HepG2 (cell line): Measurements from ENCODE around the gene MAST1. TPM values are rescaled to one million over a fixed set of nuclear protein-coding genes. Genes with fewer than 3 reads are reported as not detected.
A peak's percentile ranks its signal among the peaks of the same experiment; 100 is the strongest.

Experiments
- ADNP ChIP-seq: sonication (generic); formaldehyde crosslinking; IDR thresholded peaks from 2 replicates; pipeline ENCODE4 v1.4.0; 2020; ENCODE audit warnings: missing genetic modification reagents
- BCL6 ChIP-seq: IDR thresholded peaks from 2 replicates; pipeline ENCODE4 v1.6.1; 2016; ENCODE audit warnings: missing genetic modification reagents, missing compliant biosample characterization
- E2F2 ChIP-seq: sonication (generic); formaldehyde crosslinking; IDR thresholded peaks from 2 replicates; pipeline ENCODE4 v1.4.0; 2020; ENCODE audit warnings: missing genetic modification reagents, borderline replicate concordance
- HCFC1 ChIP-seq: fragments of 150-350 bp; IDR thresholded peaks from 2 replicates; pipeline ENCODE4 v1.6.1; 2014; ENCODE audit warnings: low read depth, low read length
- HNRNPH1 ChIP-seq: fragments of 200-400 bp; formaldehyde crosslinking; optimal IDR thresholded peaks from 2 replicates; pipeline ENCODE3; 2017; ENCODE audit warnings: mild to moderate bottlenecking, low read depth, low read length
- MEIS1 ChIP-seq: sonication (generic); formaldehyde crosslinking; IDR thresholded peaks from 2 replicates; pipeline ENCODE4 v1.9.0; 2021; ENCODE audit warnings: mild to moderate bottlenecking, missing genetic modification reagents, moderate library complexity, borderline replicate concordance
- PITX1 ChIP-seq: sonication (generic); formaldehyde crosslinking; IDR thresholded peaks from 2 replicates; pipeline ENCODE4 v1.5.1; 2020; ENCODE audit warnings: mild to moderate bottlenecking, missing genetic modification reagents
- PPARG ChIP-seq: conservative IDR thresholded peaks from 2 replicates; pipeline ENCODE4 v1.6.1; 2016; ENCODE audit warnings: missing biosample characterization, missing genetic modification reagents
- PTBP1 ChIP-seq: fragments of 200-400 bp; formaldehyde crosslinking; IDR thresholded peaks from 2 replicates; pipeline ENCODE4 v1.6.1; 2018; ENCODE audit warnings: low read length, low read depth; ENCODE audit not compliant: poor library complexity, severe bottlenecking
- RFXANK ChIP-seq: IDR thresholded peaks from 2 replicates; pipeline ENCODE4 v1.6.1; 2016
- STAT6 ChIP-seq: sonication (generic); formaldehyde crosslinking; IDR thresholded peaks from 2 replicates; pipeline ENCODE4 v1.4.0; 2020; ENCODE audit warnings: missing genetic modification reagents, mild to moderate bottlenecking, borderline replicate concordance
- SYNCRIP ChIP-seq: fragments of 200-400 bp; formaldehyde crosslinking; IDR thresholded peaks from 2 replicates; pipeline ENCODE4 v1.6.1; 2018; ENCODE audit warnings: mild to moderate bottlenecking, low read depth, low read length; ENCODE audit not compliant: insufficient read depth
- TFDP1 ChIP-seq: IDR thresholded peaks from 2 replicates; pipeline ENCODE4 v1.6.1; 2016; ENCODE audit warnings: missing compliant biosample characterization, missing genetic modification reagents, borderline replicate concordance
- YEATS2 ChIP-seq: sonication (generic); formaldehyde crosslinking; IDR thresholded peaks from 2 replicates; pipeline ENCODE4 v1.4.0; 2020; ENCODE audit warnings: missing genetic modification reagents, borderline replicate concordance
- ZKSCAN5 ChIP-seq: sonication (generic); formaldehyde crosslinking; IDR thresholded peaks from 2 replicates; pipeline ENCODE4 v1.5.1; 2020; ENCODE audit warnings: mild to moderate bottlenecking, missing genetic modification reagents
- ZNF274 ChIP-seq: sonication (generic); formaldehyde crosslinking; IDR thresholded peaks from 2 replicates; pipeline ENCODE4 v1.5.1; 2020; ENCODE audit warnings: mild to moderate bottlenecking, missing genetic modification reagents
- ZNF331 ChIP-seq: sonication (generic); formaldehyde crosslinking; IDR thresholded peaks from 2 replicates; pipeline ENCODE4 v1.4.0; 2020; ENCODE audit warnings: missing genetic modification reagents
- ZNF776 ChIP-seq: sonication (generic); formaldehyde crosslinking; IDR thresholded peaks from 2 replicates; pipeline ENCODE4 v1.4.0; 2020; ENCODE audit warnings: mild to moderate bottlenecking, missing genetic modification reagents
- ZNF839 ChIP-seq: sonication (generic); formaldehyde crosslinking; IDR thresholded peaks from 2 replicates; pipeline ENCODE4 v1.4.0; 2020; ENCODE audit warnings: missing genetic modification reagents, mild to moderate bottlenecking, borderline replicate concordance
- ZNF891 ChIP-seq: sonication (generic); formaldehyde crosslinking; IDR thresholded peaks from 2 replicates; pipeline ENCODE4 v1.5.0; 2020; ENCODE audit warnings: mild to moderate bottlenecking, missing genetic modification reagents
- polyA plus RNA-seq, 8 experiments: library from polyadenylated mRNA; depleted of rRNA in 3 of 8; stranded (reverse) in 7 of 8; unstranded in 1 of 8; fragments of >200 nt; fragmentation: Illumina TruSeq in 4 of 8; extraction: Trizol in 4 of 8; gene quantifications; 2 replicates each; pipeline versions ENCODE4 v1.2.1 to v1.2.3, GENCODE V29; 2011 to 2016; ENCODE audit warnings: low read depth in 4 of 8, missing spikeins in 1 of 8, mixed read lengths in 1 of 8; ENCODE audit not compliant: insufficient read depth in 1 of 8
- total RNA-seq, 5 experiments: library from RNA; depleted of rRNA; stranded (reverse); fragments of >200 nt; fragmentation: Illumina TruSeq; extraction: Trizol; gene quantifications; 2 replicates each; pipeline ENCODE4 v1.2.3, GENCODE V29; 2016; ENCODE audit warnings: low read depth in 1 of 5
- TF ChIP-seq, protein P1 (sequence below): sonication (generic); IDR thresholded peaks from 2 replicates; pipeline ENCODE4 v1.6.1; 2016; ENCODE audit warnings: low read depth, borderline replicate concordance
- TF ChIP-seq, protein P2 (sequence below): IDR thresholded peaks from 2 replicates; pipeline ENCODE4 v1.6.1; 2016; ENCODE audit warnings: low read depth, borderline replicate concordance

MAST1 gene
- total and polyA plus RNA-seq, 2 of the 13 experiments (the other 11 are each of a cell fraction or from before 2014, with no cell fraction given) = 0.73 to 4.7 TPM

DNA sequence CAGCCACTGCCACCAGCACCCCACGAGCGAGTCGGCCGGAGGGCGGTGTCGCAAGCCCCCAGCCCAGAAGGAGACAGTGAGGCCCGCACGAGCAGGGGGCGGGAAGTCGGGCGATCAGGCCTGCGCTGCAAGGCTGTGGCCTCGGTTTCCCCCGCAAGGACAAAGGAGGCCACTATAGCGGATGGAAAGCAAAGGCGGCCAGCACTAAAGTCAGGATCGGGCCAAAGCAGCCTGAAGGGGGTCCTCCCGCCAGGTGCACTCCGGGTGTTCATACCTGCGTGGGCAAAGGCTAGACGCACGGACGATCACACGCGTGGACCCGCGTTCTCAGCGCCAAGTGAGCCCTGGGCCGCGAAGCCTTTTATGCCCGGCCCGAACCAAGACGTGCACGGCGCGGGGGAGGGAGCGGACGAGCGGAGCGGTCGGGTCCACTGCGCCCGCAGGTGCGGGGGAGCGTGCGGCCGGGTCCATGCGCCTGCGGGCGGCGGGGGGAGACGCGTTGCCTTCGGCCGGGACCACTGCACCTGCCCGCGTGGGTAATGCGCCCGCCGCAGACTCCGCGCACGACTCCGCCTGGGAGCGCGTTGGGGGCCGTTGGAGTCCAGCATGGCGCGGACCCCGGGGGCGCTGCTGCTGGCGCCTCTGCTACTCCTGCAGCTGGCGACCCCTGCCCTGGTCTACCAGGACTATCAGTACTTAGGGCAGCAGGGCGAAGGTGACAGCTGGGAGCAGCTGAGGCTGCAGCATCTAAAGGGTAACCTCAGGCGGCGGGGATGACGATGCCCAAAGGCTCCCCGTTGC is 36.6 kb upstream of the MAST1 start, which contains the start of the genes PRDX2 and THSD8 (continued):
- TF ChIP-seq RFXANK (CRISPR knock-in tag) (peak; percentile 75; the same call in 1 of the 2 replicates), ZNF776 (CRISPR knock-in tag) (peak; percentile 32; the same call in 1 of the 2 replicates), HCFC1 (peak; percentile 53; the same call in 1 of the 2 replicates), ZNF891 (peak; percentile 54; the same call in 1 of the 2 replicates), PITX1 (CRISPR knock-in tag) (peak; percentile 36; the same call in 1 of the 2 replicates), PTBP1 (no peak), YEATS2 (CRISPR knock-in tag) (peak; percentile 54), E2F2 (CRISPR knock-in tag) (0 out of 2 replicates have a peak, but pooled peaks have one; percentile 40), ADNP (CRISPR knock-in tag) (0 out of 2 replicates have a peak, but pooled peaks have one; percentile 20), STAT6 (CRISPR knock-in tag) (peak; percentile 61; the same call in 1 of the 2 replicates), BCL6 (CRISPR knock-in tag) (peak; percentile 31), SYNCRIP (no peak), ZKSCAN5 (CRISPR knock-in tag) (0 out of 2 replicates have a peak, but pooled peaks have one; percentile 32), PPARG (CRISPR knock-in tag) (peak; percentile 93), HNRNPH1 (no peak), ZNF839 (CRISPR knock-in tag) (no peak; the same call in 1 of the 2 replicates), ZNF331 (peak; percentile 79), TFDP1 (peak; percentile 70; the same call in 1 of the 2 replicates), ZNF274 (peak; percentile 93; the same call in 1 of the 2 replicates), MEIS1 (CRISPR knock-in tag) (peak; percentile 64)
- TF ChIP-seq, protein P1, sequence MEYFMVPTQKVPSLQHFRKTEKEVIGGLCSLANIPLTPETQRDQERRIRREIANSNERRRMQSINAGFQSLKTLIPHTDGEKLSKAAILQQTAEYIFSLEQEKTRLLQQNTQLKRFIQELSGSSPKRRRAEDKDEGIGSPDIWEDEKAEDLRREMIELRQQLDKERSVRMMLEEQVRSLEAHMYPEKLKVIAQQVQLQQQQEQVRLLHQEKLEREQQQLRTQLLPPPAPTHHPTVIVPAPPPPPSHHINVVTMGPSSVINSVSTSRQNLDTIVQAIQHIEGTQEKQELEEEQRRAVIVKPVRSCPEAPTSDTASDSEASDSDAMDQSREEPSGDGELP = peak; percentile 85
- TF ChIP-seq, protein P2, sequence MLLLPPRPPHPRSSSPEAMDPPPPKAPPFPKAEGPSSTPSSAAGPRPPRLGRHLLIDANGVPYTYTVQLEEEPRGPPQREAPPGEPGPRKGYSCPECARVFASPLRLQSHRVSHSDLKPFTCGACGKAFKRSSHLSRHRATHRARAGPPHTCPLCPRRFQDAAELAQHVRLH = no peak; the same call in 1 of the 2 replicates
